Spleen (tissue), 7 donors: ENCODE measurements around the gene IGLL5.

Experiments used
- POLR2AphosphoS5 ChIP-seq, 3 donors: sonication (generic); formaldehyde crosslinking; IDR thresholded peaks; one replicate each; pipeline ENCODE4 v1.5.1; 2017; ENCODE audit warnings: antibody characterized with exemption in 3 of 3
- TF ChIP-seq, protein P1 (sequence below), 11 experiments: fragments of 200-600 bp in 7 of 11; fragments of 450-650 bp in 4 of 11; sonication (generic) in 4 of 11; IDR thresholded peaks in 8 of 11; conservative IDR thresholded peaks in 3 of 11; 1 replicate in 7 of 11; 2 replicates in 4 of 11; pipeline versions ENCODE4 v1.4.0 to v1.8.0; 2016 to 2021; ENCODE audit warnings: antibody characterized with exemption in 11 of 11, inconsistent platforms in 4 of 11, mild to moderate bottlenecking in 1 of 11
- donor health status: DM: no; HTN: no; CAD: no; lungs with moderate emphysema.
- donor health status: DM: no; HTN: no; CAD: no.
- donor health status: DM: no; HTN: no; CAD: no.

DNA sequence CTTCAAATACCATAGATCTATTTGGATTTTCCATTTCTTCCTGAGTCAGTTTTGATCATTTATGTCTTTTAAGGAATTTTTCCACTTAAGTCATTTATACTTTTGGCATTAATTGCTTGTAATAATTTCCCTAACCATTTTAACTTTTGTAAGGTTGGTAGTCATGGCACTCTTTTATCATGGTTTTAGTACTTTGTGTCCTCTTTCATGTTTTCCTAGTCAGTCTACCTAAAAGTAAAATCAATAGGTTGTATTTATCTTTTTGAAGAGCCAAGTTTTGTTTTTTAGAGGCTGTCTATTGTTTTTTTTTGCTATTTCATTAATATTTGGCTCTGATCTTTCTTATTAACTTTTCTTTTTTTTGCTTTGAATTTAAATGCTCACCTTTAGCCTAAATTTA is 45.5 kb upstream of the IGLL5 start:
- TF ChIP-seq, protein P1, sequence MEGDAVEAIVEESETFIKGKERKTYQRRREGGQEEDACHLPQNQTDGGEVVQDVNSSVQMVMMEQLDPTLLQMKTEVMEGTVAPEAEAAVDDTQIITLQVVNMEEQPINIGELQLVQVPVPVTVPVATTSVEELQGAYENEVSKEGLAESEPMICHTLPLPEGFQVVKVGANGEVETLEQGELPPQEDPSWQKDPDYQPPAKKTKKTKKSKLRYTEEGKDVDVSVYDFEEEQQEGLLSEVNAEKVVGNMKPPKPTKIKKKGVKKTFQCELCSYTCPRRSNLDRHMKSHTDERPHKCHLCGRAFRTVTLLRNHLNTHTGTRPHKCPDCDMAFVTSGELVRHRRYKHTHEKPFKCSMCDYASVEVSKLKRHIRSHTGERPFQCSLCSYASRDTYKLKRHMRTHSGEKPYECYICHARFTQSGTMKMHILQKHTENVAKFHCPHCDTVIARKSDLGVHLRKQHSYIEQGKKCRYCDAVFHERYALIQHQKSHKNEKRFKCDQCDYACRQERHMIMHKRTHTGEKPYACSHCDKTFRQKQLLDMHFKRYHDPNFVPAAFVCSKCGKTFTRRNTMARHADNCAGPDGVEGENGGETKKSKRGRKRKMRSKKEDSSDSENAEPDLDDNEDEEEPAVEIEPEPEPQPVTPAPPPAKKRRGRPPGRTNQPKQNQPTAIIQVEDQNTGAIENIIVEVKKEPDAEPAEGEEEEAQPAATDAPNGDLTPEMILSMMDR (IDR thresholded peaks at IDR 0.05 in 8 of 11, conservative IDR thresholded peaks at IDR 0.05 in 3 of 11), result no peak
- TF ChIP-seq POLR2AphosphoS5 (IDR thresholded peaks at IDR 0.05), result no peak
